Uterus (tissue), 2 donors: Measurements from ENCODE around the gene WSB1.

ENCODE experiments used
- POLR2A ChIP-seq, 2 donors: fragments of 450-650 bp; IDR thresholded peaks; one replicate each; pipeline ENCODE4 v1.6.1; 2016; ENCODE audit warnings: antibody characterized with exemption in 2 of 2, mild to moderate bottlenecking in 1 of 2, moderate library complexity in 1 of 2
- TF ChIP-seq, protein P1 (sequence below), 4 experiments: fragments of 200-600 bp in 2 of 4; fragments of 450-650 bp in 2 of 4; sonication (generic) in 2 of 4; IDR thresholded peaks; one replicate each; pipeline ENCODE4 v1.5.1; 2016 to 2019; ENCODE audit warnings: antibody characterized with exemption in 4 of 4, mild to moderate bottlenecking in 2 of 4, moderate library complexity in 1 of 4

- TF ChIP-seq, protein P1, sequence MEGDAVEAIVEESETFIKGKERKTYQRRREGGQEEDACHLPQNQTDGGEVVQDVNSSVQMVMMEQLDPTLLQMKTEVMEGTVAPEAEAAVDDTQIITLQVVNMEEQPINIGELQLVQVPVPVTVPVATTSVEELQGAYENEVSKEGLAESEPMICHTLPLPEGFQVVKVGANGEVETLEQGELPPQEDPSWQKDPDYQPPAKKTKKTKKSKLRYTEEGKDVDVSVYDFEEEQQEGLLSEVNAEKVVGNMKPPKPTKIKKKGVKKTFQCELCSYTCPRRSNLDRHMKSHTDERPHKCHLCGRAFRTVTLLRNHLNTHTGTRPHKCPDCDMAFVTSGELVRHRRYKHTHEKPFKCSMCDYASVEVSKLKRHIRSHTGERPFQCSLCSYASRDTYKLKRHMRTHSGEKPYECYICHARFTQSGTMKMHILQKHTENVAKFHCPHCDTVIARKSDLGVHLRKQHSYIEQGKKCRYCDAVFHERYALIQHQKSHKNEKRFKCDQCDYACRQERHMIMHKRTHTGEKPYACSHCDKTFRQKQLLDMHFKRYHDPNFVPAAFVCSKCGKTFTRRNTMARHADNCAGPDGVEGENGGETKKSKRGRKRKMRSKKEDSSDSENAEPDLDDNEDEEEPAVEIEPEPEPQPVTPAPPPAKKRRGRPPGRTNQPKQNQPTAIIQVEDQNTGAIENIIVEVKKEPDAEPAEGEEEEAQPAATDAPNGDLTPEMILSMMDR (IDR thresholded peaks at IDR 0.05), result no peak
- no peak for TF ChIP-seq POLR2A (IDR thresholded peaks at IDR 0.05)
These were observed 34.6 kb upstream of the WSB1 start for GRCh38 chr17:27259356-27259755.
